HG03175 (cell line): Measurements from ENCODE around the gene POP5.
"Not testable (repeated sequence)": the region's sequence is repeated elsewhere in the genome, so short reads cannot be mapped to it uniquely, and the experiment has no call there.

ENCODE experiments used
- ATAC-seq: cut with Tn5 transposase; IDR thresholded peaks from one replicate; pipeline ENCODE4 v1.9.1; 2021; ENCODE audit warnings: mild to moderate bottlenecking, moderate library complexity; ENCODE audit not compliant: unreplicated experiment

Gene POP5

GRCh38 chr12:120538281-120539156 is 42.7 kb downstream of the POP5 start:
- ATAC-seq = no peak

- ATAC-seq = no peak
Measured at GRCh38 chr12:120537856-120538220, 43.4 kb downstream of the POP5 start.

GRCh38 chr12:120536064-120536791 is 45.0 kb downstream of the POP5 start:
- ATAC-seq = no peak

- ATAC-seq = peak; percentile 38
Measured at GRCh38 chr12:120534703-120535655, 46.2 kb downstream of the POP5 start.

- ATAC-seq = peak; percentile 68
Measured at GRCh38 chr12:120534203-120534702, 46.9 kb downstream of the POP5 start, which contains the start of gene RNF10. Gene RNF10, plus strand, starts transcription at chr12:120534356. Its CDS starts 456 bp downstream, at chr12:120534812.

GRCh38 chr12:120532701-120533238 is 48.4 kb downstream of the POP5 start:
- ATAC-seq = no peak

- not testable (repeated sequence) for ATAC-seq
Measured at GRCh38 chr12:120530418-120530761, 50.8 kb downstream of the POP5 start.

- ATAC-seq = no peak
Measured at GRCh38 chr12:120529641-120530417, 51.4 kb downstream of the POP5 start.

GRCh38 chr12:120528861-120529525 is 52.2 kb downstream of the POP5 start, which contains the start of gene COQ5:
Gene COQ5, minus strand, starts transcription at chr12:120529158. Its CDS starts 17 bp downstream, at chr12:120529141.
- ATAC-seq = peak; percentile 85
